Prostate gland (tissue), 2 donors: Measurements from ENCODE around the gene PROS1.
"Not testable (repeated sequence)": the region's sequence is repeated elsewhere in the genome, so short reads cannot be mapped to it uniquely, and the experiment has no call there.

Experiments used
- CTCF ChIP-seq, 4 experiments: fragments of 200-600 bp in 2 of 4; fragments of 450-650 bp in 2 of 4; sonication (generic) in 2 of 4; IDR thresholded peaks; 1 replicate in 3 of 4; 2 replicates in 1 of 4; pipeline ENCODE4 v1.5.1; 2016 to 2019; ENCODE audit warnings: antibody characterized with exemption in 4 of 4, mild to moderate bottlenecking in 2 of 4, moderate library complexity in 2 of 4
- POLR2AphosphoS5 ChIP-seq: sonication (generic); formaldehyde crosslinking; IDR thresholded peaks from one replicate; pipeline ENCODE4 v1.6.1; 2017; ENCODE audit warnings: antibody characterized with exemption

DNA sequence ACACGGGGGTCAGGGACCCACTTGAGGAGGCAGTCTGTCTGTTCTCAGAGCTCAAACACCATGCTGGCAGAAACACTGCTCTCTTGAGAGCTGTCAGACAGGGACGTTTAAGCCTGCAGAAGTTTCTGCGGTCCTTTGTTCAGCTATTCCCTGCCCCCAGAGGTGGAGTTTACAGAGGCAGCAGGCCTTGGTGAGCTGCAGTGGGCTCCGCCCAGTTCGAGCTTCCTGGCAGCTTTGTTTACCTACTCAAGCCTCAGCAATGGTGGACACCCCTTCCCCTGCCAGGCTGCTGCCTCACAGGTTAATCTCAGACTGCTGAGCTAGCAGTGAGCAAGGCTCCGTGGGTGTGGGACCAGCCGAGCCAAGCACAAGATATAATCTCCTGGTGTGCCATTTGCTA, 121.5 kb downstream of the PROS1 start:
- not testable (repeated sequence) for TF ChIP-seq CTCF (IDR thresholded peaks at IDR 0.05); POLR2AphosphoS5
